ENCODE data around the gene RGS19. TPM values are rescaled to one million over a fixed set of nuclear protein-coding genes. Genes with fewer than 3 reads are reported as not detected.

RGS19 gene
- total RNA-seq, 1 experiment from 2014 or later: 16.4 TPM

GRCh38 chr20:64033981-64034493 is 45.3 kb downstream of the RGS19 start:
- DNase-seq (ENCODE audit: low spot score): no peak
- Histone ChIP-seq H3K4me1 (ENCODE audit: insufficient read depth, low read length, poor library complexity, severe bottlenecking) (peaks cover 8% of the 10 kb centered on the region), H3K27ac (ENCODE audit: low read depth, low read length, poor library complexity, severe bottlenecking) (no peak overlapping the region), H3K9me3 (ENCODE audit: low read depth, low read length, poor library complexity, severe bottlenecking) (no peaks in the 10 kb centered on the region), H3K27me3 (replicated peaks; ENCODE audit: insufficient read depth, low read depth, low read length, poor library complexity) (peaks cover 16% of the 10 kb centered on the region), H3K36me3 (ENCODE audit: insufficient read depth, low read length, poor library complexity, severe bottlenecking) (peaks cover 8% of the 10 kb centered on the region), H3K4me3 (ENCODE audit: low read depth, low read length, poor library complexity, severe bottlenecking) (no peak overlapping the region)
- intact Hi-C loops (cut with micrococcal nuclease; ENCODE audit: unreplicated experiment): no loop called here
- no TSS peak for BruUV-seq (replicated peaks)
- no peak for TF ChIP-seq EZH2 (IDR thresholded peaks at IDR 0.05; ENCODE audit: borderline replicate concordance, low read depth, low read length, poor library complexity, severe bottlenecking)
- no peak for TF ChIP-seq CTCF (conservative IDR thresholded peaks at IDR 0.05; ENCODE audit: low read depth, low read length)
- CTCF ChIA-PET: interaction anchor here (0.7 kb wide), 1 partner anchor 53 kb away, joined by 6 read pairs; no protein-coding TSS in a partner anchor
- POLR2A ChIA-PET (ENCODE audit: low non-redundant PET): no interaction called here

GRCh38 chr20:64032706-64033624 is 46.4 kb downstream of the RGS19 start:
- Histone ChIP-seq H3K27me3 (replicated peaks; ENCODE audit: insufficient read depth, low read depth, low read length, poor library complexity) (peaks cover 6% of the 10 kb centered on the region), H3K27ac (ENCODE audit: low read depth, low read length, poor library complexity, severe bottlenecking) (no peak overlapping the region), H3K9me3 (ENCODE audit: low read depth, low read length, poor library complexity, severe bottlenecking) (no peaks in the 10 kb centered on the region), H3K4me3 (ENCODE audit: low read depth, low read length, poor library complexity, severe bottlenecking) (no peak overlapping the region), H3K4me1 (ENCODE audit: insufficient read depth, low read length, poor library complexity, severe bottlenecking) (no peaks in the 10 kb centered on the region), H3K36me3 (ENCODE audit: insufficient read depth, low read length, poor library complexity, severe bottlenecking) (peaks cover 8% of the 10 kb centered on the region)
- DNase-seq (ENCODE audit: low spot score): no peak
- CTCF ChIA-PET: no interaction called here
- no peak for TF ChIP-seq CTCF (conservative IDR thresholded peaks at IDR 0.05; ENCODE audit: low read depth, low read length)
- no peak for TF ChIP-seq EZH2 (IDR thresholded peaks at IDR 0.05; ENCODE audit: borderline replicate concordance, low read depth, low read length, poor library complexity, severe bottlenecking)
- BruUV-seq (replicated peaks): no TSS peak
- POLR2A ChIA-PET (ENCODE audit: low non-redundant PET): no interaction called here
- intact Hi-C loops (cut with micrococcal nuclease; ENCODE audit: unreplicated experiment): no loop called here

- Histone ChIP-seq H3K4me3 (ENCODE audit: low read depth, low read length, poor library complexity, severe bottlenecking) (no peak overlapping the region), H3K27me3 (replicated peaks; ENCODE audit: insufficient read depth, low read depth, low read length, poor library complexity) (no peaks in the 10 kb centered on the region), H3K27ac (ENCODE audit: low read depth, low read length, poor library complexity, severe bottlenecking) (no peak overlapping the region), H3K9me3 (ENCODE audit: low read depth, low read length, poor library complexity, severe bottlenecking) (no peaks in the 10 kb centered on the region), H3K36me3 (ENCODE audit: insufficient read depth, low read length, poor library complexity, severe bottlenecking) (peaks cover 14% of the 10 kb centered on the region), H3K4me1 (ENCODE audit: insufficient read depth, low read length, poor library complexity, severe bottlenecking) (no peaks in the 10 kb centered on the region)
- BruUV-seq (replicated peaks): no TSS peak
- intact Hi-C loops (cut with micrococcal nuclease; ENCODE audit: unreplicated experiment): no loop called here
- TF ChIP-seq CTCF (conservative IDR thresholded peaks at IDR 0.05; ENCODE audit: low read depth, low read length) (no peak), EZH2 (IDR thresholded peaks at IDR 0.05; ENCODE audit: borderline replicate concordance, low read depth, low read length, poor library complexity, severe bottlenecking) (no peak)
- ChIA-PET POLR2A (ENCODE audit: low non-redundant PET) (no interaction called here), CTCF (no interaction called here)
- DNase-seq (ENCODE audit: low spot score): no peak
Observed at GRCh38 chr20:64031822-64032314, 47.5 kb downstream of the RGS19 start.
